Activated CD8-positive, alpha-beta memory T cell treated with anti-CD3 and anti-CD28 coated beads for 36 hours (primary cell): Measurements from ENCODE around the gene UNC45B. TPM values are rescaled to one million over a fixed set of nuclear protein-coding genes. Genes with fewer than 3 reads are reported as not detected.
"Not testable (repeated sequence)": the region's sequence is repeated elsewhere in the genome, so short reads cannot be mapped to it uniquely, and the experiment has no call there.

Experiments used
- CTCF ChIA-PET: fragments of 350-600 bp; sonication (Branson Sonifier 250); formaldehyde crosslinking; loops from one replicate; lab custom pipeline; 2021; ENCODE audit warnings: antibody characterized with exemption; lab: Charles Lee
- POLR2A ChIA-PET: fragments of 350-600 bp; sonication (Branson Sonifier 250); formaldehyde crosslinking; loops from one replicate; lab custom pipeline; 2021; ENCODE audit warnings: antibody characterized with exemption; lab: Charles Lee
- total RNA-seq, 2 experiments: library from RNA; stranded (reverse); gene quantifications; one replicate each; pipeline ENCODE4 v1.2.3, GENCODE V29; 2021

The UNC45B gene, protein sequence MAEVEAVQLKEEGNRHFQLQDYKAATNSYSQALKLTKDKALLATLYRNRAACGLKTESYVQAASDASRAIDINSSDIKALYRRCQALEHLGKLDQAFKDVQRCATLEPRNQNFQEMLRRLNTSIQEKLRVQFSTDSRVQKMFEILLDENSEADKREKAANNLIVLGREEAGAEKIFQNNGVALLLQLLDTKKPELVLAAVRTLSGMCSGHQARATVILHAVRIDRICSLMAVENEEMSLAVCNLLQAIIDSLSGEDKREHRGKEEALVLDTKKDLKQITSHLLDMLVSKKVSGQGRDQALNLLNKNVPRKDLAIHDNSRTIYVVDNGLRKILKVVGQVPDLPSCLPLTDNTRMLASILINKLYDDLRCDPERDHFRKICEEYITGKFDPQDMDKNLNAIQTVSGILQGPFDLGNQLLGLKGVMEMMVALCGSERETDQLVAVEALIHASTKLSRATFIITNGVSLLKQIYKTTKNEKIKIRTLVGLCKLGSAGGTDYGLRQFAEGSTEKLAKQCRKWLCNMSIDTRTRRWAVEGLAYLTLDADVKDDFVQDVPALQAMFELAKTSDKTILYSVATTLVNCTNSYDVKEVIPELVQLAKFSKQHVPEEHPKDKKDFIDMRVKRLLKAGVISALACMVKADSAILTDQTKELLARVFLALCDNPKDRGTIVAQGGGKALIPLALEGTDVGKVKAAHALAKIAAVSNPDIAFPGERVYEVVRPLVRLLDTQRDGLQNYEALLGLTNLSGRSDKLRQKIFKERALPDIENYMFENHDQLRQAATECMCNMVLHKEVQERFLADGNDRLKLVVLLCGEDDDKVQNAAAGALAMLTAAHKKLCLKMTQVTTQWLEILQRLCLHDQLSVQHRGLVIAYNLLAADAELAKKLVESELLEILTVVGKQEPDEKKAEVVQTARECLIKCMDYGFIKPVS
- not detected for total RNA-seq

DNA sequence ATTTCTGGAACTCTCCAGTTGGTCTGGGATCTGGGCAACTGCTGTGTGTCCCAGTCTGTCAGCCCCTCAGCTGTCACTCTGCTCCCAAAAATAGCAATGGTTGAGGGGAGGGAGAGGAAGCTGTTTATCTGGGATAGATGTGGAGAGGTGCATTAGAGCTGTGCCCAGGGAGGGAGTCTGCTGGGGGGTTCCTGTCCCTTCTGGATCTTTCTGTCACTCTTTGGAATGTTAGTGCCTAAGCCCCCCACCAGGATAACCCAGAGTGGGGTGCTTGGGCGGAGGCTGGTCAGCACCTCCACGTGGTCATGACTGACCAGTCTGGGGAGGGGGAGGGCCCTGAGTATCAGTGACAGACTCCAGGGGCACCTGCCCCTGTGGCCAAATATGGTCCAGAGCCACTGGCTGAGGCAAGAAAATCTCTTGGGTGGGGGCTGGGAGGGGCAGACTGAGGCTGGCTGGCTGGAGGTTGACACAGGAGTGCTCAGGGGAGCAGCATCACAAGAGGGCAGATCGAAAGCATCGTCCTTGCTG, at the start of gene UNC45B:
TSS of gene UNC45B (plus strand) at position 443 of the 531 bp plus-strand sequence. CDS start 447 bp downstream, outside the sequence.
- POLR2A ChIA-PET = no interaction called here
- CTCF ChIA-PET = interaction anchor here (1.2 kb wide), 1 partner anchor 390 kb away, joined by 3 read pairs; the partner anchor contains the start of gene SLFN12L

DNA sequence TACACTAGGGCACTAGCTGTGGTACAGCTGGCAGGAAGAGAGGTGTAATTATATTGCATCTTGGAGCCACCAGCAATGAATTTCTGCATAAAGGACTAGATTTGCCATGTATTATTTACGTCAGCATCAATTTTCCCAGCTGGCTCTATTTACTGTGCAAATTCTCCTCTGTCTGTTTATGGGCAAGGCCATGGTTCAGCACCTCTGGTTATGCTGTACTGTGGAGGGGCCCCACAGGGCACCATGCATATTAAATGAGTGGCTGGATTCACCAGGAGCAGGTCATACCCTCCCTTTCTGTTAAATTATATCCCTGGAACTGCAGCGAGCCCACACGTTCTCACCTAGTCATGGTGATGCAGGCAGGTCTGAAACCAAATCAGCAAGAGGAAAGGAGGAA, 47.7 kb upstream of the UNC45B start:
- ChIA-PET CTCF (no interaction called here), POLR2A (no interaction called here)

- POLR2A ChIA-PET = no interaction called here
- CTCF ChIA-PET = no interaction called here
Measured at GRCh38 chr17:35101036-35101435, 46.6 kb upstream of the UNC45B start.

GRCh38 chr17:35101725-35102124, 45.9 kb upstream of the UNC45B start:
- POLR2A ChIA-PET = no interaction called here
- CTCF ChIA-PET = interaction anchor here (1.5 kb wide), 1 partner anchor 12 kb away, joined by 3 read pairs; no protein-coding TSS in a partner anchor

DNA sequence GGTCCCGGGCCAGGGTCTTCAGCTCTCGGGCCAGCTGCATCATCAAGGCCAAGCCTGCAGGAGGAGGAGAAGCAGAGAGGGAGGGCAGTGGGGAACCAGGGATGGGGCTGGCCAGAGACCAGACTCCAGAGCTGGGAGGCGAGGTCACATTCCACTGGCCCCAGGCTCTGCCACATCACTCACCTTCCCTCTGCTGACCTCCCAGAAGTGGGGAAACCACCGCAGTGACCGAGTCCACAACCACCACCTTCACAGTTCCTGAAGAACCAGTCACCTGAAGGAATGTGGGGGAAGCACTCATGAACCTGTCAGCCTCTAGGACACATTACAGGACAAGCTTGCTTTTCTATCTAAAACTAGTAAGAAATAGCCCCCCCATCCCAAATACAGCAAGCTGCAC, 44.3 kb upstream of the UNC45B start:
- CTCF ChIA-PET = no interaction called here
- POLR2A ChIA-PET = no interaction called here

DNA sequence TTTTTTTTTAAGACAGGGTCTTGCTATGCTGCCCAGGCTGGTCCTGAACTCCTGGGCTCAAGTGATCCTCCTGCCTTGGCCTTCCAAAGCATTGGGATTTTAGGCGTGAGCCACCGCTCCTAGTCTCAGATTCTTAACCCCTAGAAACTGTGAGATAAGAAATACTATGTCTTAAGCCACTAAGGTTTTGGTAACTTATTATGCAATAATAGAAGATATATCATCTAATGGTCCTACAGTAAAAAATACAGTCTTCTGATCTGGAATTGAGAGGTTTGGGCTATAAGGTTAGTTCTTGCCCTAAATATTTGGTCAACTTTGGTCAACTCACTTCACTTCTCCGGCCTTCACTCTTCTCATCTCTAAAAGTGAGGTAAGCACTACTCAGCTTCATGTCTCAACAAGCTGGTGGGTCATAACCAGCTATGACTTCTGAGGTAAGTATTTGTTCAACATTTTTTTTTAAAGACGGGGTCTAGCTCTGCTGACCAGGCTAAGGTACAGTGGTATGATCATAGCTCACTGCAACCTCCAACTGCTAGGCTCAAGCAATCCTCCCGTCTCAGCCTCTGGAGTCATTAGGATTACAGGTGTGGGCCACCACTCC, 42.7 kb upstream of the UNC45B start:
- ChIA-PET CTCF (interaction anchor here (0.6 to 0.9 kb wide), 2 partner anchors 14 to 534 kb away, joined by 3 read pairs; no protein-coding TSS in a partner anchor), POLR2A (no interaction called here)

DNA sequence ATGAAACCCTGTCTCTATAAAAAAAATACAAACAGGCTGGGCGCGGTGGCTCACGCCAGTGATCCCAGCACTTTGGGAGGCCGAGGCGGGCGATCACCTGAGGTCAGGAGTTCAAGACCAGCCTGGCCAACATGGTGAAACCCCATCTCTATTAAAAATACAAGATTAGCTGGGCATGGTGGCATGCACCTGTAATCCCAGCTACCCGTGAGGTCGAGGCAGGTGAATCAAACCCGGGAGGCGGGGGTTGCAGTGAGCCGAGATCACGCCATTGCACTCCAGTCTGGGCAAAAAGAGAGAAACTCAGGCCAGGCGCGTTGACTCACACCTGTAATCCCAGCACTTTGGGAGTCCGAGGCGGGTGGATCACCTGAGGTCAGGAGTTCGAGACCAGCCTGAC, 36.8 kb upstream of the UNC45B start:
- POLR2A ChIA-PET, CTCF ChIA-PET: not testable (repeated sequence)

DNA sequence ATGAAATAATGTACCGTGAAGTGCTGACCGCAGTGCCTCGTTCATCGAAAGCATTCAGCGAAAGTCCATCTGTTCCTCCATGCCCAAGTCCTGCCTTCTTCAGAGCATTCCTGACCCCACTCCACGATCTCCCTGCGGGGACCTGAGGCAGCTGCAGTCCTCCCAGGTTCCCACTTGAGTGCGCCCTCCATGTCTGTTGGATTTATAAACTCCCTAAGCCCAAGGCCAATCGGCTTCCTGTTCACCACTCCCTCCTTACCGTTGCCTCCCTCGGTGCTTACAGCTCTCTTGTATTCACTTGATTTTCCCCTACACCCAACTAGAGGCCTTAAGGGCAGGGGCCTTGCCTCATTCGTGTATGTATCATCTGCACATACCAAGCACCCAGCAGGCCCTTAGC, 30.8 kb upstream of the UNC45B start:
- CTCF ChIA-PET = no interaction called here
- POLR2A ChIA-PET = no interaction called here

GRCh38 chr17:35117984-35118383, 29.6 kb upstream of the UNC45B start:
- CTCF ChIA-PET = interaction anchor here (1.2 to 3.1 kb wide), 8 partner anchors 23 to 576 kb away, joined by 3 to 21 read pairs (median 8); partner anchors contain the start of gene NLE1
- POLR2A ChIA-PET = interaction anchor here (1.2 kb wide), 1 partner anchor 136 kb away, joined by 3 read pairs; no protein-coding TSS in a partner anchor

DNA sequence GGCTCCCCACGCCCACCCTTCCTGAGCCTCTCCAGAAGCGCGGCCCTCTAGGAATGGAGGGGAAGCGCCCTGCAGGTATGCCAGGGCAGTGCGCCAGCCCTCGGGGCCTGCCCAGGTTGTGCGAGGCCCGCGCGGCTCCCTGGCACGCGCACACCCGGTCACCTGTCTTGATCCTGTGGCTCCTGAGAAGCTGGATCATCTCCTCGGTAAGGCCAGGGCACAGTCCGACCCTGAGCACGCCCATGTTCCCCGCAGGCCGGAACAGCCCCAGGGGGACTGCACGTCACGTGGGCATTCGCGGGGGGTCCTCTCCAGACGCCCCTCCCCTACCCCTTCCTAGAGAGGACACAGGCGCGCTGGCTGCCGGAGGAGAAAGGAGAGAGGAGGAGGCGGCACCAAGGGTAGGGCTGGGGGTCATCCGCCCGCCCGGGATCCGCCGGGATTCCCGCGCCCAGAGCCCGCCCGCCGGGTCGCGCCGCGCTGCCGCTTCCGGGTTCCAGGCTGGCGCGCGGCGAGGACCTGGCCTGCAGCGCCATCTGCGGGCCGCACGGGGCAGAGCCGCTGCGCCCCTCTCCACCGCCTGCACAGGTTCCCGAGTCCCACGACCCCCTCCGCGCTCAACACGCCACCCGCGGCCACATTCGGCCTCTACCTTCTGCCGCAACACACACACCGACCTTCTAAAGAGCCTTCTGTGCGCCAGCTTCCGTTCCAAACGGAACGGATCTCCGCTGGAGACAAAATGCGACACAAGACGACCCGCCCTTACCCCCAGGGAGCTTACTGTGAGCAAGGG, 28.0 kb upstream of the UNC45B start, which contains the start of gene RAD51D:
TSS of gene RAD51D (minus strand) at position 491 of the 796 bp plus-strand sequence. CDS start at position 244, 247 bp downstream.
- POLR2A ChIA-PET = interaction anchor here (0.8 to 1.3 kb wide), 3 partner anchors 9 to 138 kb away, joined by 3 to 4 read pairs (median 3); no protein-coding TSS in a partner anchor
- CTCF ChIA-PET = interaction anchor here (0.7 to 3.1 kb wide), 32 partner anchors 8 to 699 kb away, joined by 3 to 21 read pairs (median 4); partner anchors contain the start of genes CCT6B, LIG3, NLE1 and ZNF830

DNA sequence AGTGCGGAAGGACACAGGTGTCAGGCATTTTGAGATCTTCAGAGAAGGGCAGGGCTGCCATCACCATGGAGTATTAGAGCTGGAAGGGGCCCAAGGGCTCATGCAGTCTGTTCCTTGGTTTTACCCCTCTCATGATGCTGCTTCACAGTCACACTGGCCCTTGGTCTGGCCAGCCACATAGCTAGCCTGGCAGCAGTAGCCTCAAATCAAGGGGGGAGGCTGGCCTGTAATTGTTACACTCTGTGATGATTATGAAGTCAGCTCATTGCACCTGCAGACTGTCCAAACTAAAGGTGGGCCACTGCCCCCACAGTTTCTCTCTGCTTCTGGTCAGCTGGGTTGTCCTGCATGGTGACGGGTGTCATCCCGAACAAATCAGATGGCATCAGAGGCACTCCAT, 26.3 kb upstream of the UNC45B start, which contains the start of gene FNDC8:
TSS of gene FNDC8 (plus strand) at position 301 of the 400 bp plus-strand sequence. CDS start at position 380, 79 bp downstream.
- ChIA-PET CTCF (interaction anchor here (0.7 to 2.0 kb wide), 2 partner anchors 123 to 701 kb away, joined by 3 to 5 read pairs; no protein-coding TSS in a partner anchor), POLR2A (no interaction called here)

DNA sequence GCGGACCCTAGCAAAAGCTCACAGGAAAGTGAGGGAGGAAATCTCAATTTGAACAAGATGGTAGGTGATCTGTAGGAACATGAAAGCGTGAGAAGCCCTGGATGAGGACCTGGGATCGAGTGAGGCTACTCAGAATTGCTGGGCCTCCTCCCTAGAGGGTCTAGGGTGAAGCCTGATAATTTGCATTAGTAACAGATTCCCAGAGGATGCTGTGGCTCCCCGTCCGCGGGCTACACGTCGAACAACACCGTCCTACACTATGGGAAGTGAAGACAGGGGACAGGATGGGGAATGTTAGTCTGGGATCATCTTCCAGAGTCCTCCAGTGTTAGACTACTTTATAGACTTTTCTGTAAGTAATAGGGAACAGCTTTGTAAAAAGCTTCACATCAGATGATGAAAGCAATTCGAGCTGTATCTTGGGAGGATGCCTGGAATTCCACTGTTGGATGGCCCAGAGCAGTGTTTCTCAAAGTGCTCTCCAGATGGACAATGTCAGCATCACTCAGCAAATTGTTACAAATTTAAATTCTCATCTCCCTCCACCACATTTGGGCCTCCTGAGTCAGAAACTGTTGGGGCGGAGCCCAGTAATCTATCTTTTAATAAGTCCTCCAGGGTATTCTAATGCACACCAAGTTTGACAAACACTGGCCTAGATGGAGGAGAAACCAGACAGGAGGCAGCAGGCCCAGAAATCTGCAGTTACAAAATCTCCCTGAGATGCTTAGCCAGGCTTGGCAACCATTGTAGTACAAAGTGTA, 19.7 kb upstream of the UNC45B start:
- POLR2A ChIA-PET = interaction anchor here (1.2 kb wide), 1 partner anchor 81 kb away, joined by 4 read pairs; no protein-coding TSS in a partner anchor

DNA sequence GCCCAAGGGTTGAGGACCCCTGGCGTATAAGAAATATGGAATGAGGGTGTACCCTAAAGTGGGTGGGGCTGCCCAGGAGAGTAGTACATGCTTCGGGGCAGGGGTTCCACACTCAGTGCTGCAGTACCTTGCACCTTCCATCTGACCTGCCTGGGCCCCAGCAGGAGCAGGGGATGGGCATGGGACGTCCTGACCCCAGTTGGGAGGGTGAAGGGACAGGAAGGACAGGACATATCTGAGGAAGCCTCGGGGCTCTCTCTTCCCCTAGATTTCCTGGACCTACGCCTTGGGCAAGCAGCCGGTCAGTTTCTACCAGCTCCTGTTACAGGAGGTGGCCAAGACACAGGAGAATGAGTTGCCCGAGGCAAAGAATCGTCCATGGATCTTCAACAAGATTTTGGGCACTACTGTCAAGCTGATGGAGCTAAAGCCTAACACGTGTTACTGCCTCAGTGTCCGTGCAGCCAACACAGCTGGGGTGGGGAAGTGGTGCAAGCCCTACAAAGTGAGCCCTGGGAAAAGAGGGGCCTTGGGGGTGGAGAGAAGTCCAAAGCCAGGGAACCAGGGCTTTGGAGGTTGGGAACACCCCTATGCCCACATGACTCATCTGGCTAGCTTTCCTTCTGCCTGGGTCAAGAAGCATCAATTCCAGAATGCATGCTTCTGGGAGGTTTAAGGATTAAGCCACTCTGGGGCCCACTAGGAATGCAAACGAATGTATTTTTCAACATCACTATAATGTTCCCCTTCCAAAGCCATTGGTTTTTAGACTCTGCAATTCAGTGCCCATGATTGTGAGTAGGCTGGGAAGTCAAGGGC, 18.3 kb upstream of the UNC45B start:
- CTCF ChIA-PET = no interaction called here
- POLR2A ChIA-PET = interaction anchor here (0.7 to 1.2 kb wide), 2 partner anchors 10 to 82 kb away, joined by 3 to 4 read pairs; no protein-coding TSS in a partner anchor

More for the DNA sequence above, 19.7 kb upstream of the UNC45B start:
- CTCF ChIA-PET = interaction anchor here (0.9 kb wide), 1 partner anchor 8 kb away, joined by 4 read pairs; the partner anchor contains the start of gene RAD51D

DNA sequence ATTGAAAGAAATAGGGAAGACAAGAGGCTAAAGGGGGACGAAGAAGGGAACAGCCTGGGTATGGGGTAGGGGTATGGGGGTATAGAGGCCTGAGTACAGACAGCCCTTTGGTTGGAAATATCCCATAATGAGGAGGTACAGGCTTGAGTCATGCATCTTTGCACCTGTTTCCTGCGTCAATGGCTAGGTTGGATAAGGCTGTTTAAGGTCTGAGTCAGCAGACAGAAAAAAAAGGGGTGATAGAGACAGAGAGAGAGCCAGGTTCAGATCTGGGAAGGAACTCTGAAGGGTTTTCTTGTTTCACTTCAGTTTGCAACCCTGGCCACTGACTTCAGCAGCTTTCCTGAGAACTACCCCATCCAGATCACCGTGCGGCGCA, 17.7 kb upstream of the UNC45B start:
- POLR2A ChIA-PET = no interaction called here
- CTCF ChIA-PET = no interaction called here

DNA sequence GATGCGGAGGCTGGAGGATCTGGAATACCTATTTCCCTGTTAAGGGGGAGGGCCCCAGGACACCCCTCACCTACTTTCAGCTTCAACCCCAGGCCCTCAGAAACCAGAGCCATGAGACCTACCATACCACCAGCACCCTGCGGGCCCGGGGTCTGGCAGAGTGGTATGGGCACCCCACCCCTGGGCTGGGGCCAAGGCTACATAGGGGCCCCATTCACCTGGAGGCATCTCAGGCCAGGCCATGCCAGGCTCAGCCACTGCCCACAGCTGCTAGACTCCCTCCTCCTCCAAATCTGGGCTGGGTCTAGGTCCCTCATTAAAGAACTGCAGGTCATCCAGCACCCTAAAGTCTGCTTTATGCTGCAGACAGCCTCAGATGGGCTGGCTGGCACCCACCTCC, 17.2 kb upstream of the UNC45B start:
- POLR2A ChIA-PET = no interaction called here

DNA sequence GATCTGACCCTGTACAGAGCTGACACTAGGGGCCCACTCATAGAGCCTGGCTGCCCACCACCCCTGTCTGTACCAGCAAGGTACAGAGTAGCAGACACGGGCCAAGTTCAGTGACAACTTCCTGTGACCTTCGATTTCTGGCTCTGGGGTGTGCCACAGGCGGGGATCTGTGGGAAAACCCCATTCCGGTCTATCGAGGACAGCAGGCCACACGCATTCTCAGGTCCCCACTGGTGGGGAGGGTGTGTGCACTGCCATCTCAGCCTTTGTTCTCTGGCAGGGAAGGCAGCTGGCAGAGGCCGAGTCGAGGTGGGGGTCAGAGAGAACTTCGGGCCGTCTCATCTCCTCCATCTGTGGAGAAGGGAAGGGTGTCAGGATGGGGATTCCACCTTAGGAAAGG, 15.5 kb upstream of the UNC45B start:
- ChIA-PET CTCF (no interaction called here), POLR2A (no interaction called here)

More for the DNA sequence above, 17.2 kb upstream of the UNC45B start:
- CTCF ChIA-PET = interaction anchor here (0.9 kb wide), 1 partner anchor 41 kb away, joined by 3 read pairs; no protein-coding TSS in a partner anchor
